ENCODE data around the gene SLAMF9. TPM values are rescaled to one million over a fixed set of nuclear protein-coding genes. Genes with fewer than 3 reads are reported as not detected.

The SLAMF9 gene
- polyA plus RNA-seq (2013, experiment 1 of 4) = not detected
- not detected for polyA plus RNA-seq (2013, experiment 2 of 4)
- not detected for polyA plus RNA-seq (2013, experiment 3 of 4)
- polyA plus RNA-seq (2013, experiment 4 of 4) = not detected

DNA sequence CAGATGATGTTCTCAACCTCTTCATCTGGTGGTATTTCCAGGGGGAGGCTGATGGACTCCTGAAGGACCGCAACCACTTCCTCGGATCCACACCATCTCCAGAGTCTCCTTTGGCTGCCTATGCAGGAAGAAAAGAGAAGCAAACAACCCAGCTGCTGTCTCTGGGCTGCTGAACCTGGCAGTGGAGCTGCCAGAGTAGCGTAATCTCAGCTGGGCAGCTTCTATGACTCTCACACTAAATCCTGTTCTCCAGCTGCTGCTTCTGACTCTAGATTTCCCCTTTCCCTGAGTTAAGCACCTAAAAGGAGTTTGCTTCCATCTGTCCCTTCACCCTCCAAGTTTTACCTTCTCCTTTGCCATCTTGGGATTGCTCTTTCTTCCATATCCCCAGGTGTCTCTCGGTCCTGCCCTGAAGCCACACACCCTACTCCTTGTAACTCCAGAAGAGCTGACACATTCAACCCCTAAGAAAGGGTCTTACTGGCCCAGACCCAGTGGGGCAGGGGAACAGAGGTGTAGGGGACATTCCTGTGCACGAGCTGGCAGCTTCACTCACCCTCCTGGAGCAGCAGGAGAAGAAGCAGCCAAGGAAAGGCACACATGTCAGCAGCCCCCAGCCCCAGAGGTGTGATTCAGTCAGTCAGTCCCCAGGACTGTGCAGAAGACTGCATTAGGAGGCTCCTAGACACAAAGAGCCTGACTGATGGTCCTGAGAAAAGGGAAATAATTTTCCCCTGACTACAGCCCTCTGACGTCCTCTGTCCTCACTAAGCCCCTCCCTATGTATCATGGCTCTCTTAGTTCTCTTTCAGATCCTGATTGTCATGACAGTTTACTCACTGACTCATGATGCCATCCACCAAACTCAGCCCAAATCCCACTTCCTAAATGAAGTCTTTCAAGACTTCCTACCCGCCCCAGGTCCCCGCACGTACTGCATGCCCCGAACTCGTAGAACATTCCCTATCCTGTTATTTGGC is at the start of gene SLAMF9:
SLAMF9 (minus strand) TSS at position 702 of the 980 bp plus-strand sequence; CDS start at position 602, 100 bp downstream.
- Histone ChIP-seq H3K9me3 (ENCODE audit: control insufficient read depth, low read length) (no peaks in the 10 kb centered on the region), H3K27ac (ENCODE audit: insufficient read depth, low read depth, low read length, poor library complexity, severe bottlenecking) (no peak within 1 kb of the TSS), H3K36me3 (ENCODE audit: control insufficient read depth, insufficient read depth, low read length) (no peaks in the 10 kb centered on the region), H3K4me3 (ENCODE audit: insufficient read depth, low read depth, low read length) (no peak within 1 kb of the TSS), H3K4me1 (ENCODE audit: control insufficient read depth, insufficient read depth, low read length) (peaks cover 4% of the 10 kb centered on the region), H3K27me3 (ENCODE audit: control insufficient read depth, insufficient read depth, low read length, poor library complexity, severe bottlenecking) (no peaks in the 10 kb centered on the region)
- 87 to 90% methylated on average over 11 of the region's 11 CpGs for WGBS, 2 experiments

DNA sequence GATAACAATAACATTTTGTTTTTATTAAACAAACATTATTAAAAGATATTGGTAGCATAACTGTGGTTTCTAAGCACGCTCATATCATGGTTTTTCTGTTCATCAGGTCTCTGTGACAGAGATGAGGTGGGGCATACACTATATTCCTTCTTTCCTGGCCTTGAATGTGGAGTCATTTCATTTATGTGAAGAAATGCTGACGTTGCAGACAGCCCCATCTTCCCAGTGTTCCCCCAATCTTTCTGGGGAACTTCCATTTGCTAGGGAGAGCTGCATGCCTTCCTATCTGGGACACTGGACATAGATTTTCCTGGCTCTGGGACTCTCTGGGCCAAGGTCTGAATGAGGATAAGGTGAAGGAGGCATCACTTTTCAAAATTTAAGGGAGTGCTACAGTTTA is 47.4 kb upstream of the SLAMF9 start:
- Histone ChIP-seq H3K36me3 (ENCODE audit: control insufficient read depth, insufficient read depth, low read length) (no peaks in the 10 kb centered on the region), H3K9me3 (ENCODE audit: control insufficient read depth, low read length) (no peaks in the 10 kb centered on the region), H3K27me3 (ENCODE audit: control insufficient read depth, insufficient read depth, low read length, poor library complexity, severe bottlenecking) (no peaks in the 10 kb centered on the region), H3K27ac (ENCODE audit: insufficient read depth, low read depth, low read length, poor library complexity, severe bottlenecking) (no peak overlapping the region), H3K4me3 (ENCODE audit: insufficient read depth, low read depth, low read length) (no peak overlapping the region), H3K4me1 (ENCODE audit: control insufficient read depth, insufficient read depth, low read length) (no peaks in the 10 kb centered on the region)
- 65 to 82% methylated on average over 2 of the region's 2 CpGs for WGBS, 2 experiments

DNA sequence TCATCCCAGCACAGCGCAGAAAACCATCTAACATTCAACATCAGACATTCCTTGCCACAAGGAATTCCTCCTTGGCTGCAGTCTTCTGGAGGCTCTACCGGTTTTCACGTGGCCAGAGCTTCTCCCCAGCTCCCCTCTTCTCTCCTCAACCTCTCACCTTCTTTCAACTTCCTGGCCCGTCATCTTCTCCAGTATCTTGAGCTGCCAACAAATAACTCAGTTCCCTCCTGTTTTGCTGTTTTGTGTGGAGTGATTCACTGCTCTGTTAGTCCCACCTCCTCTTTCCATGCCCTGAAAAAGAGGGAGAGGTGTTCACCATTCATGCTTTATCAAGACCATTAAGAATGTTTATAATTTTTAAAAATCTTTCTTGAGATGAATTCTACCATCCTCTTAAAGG is 45.2 kb upstream of the SLAMF9 start:
- Histone ChIP-seq H3K4me3 (ENCODE audit: insufficient read depth, low read depth, low read length) (no peak overlapping the region), H3K27me3 (ENCODE audit: control insufficient read depth, insufficient read depth, low read length, poor library complexity, severe bottlenecking) (no peaks in the 10 kb centered on the region), H3K4me1 (ENCODE audit: control insufficient read depth, insufficient read depth, low read length) (no peaks in the 10 kb centered on the region), H3K9me3 (ENCODE audit: control insufficient read depth, low read length) (no peaks in the 10 kb centered on the region), H3K27ac (ENCODE audit: insufficient read depth, low read depth, low read length, poor library complexity, severe bottlenecking) (no peak overlapping the region), H3K36me3 (ENCODE audit: control insufficient read depth, insufficient read depth, low read length) (no peaks in the 10 kb centered on the region)
- WGBS, 2 experiments = 79 to 88% methylated on average over 3 to 4 of the region's 4 CpGs

DNA sequence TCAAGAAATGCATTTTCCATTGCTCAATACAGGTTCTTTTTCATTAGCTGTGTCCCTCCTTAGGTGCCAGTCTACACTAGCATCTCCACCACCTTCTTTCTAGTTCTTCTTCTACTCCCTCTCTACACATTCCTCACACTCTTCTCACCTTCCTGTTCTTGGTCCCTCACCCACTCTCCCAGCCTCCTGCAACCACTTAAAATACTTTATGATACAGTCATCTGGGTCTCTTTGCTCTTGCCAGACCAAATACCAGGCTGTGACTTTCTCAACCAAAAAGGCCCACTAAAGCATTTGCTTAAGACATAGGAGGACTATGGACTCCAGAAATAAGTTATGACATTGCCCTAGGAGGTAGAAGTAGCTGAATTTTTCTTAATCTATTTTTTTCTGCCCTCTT is 42.6 kb upstream of the SLAMF9 start:
- H3K4me3 ChIP-seq (ENCODE audit: insufficient read depth, low read depth, low read length) = no peak overlapping the region

DNA sequence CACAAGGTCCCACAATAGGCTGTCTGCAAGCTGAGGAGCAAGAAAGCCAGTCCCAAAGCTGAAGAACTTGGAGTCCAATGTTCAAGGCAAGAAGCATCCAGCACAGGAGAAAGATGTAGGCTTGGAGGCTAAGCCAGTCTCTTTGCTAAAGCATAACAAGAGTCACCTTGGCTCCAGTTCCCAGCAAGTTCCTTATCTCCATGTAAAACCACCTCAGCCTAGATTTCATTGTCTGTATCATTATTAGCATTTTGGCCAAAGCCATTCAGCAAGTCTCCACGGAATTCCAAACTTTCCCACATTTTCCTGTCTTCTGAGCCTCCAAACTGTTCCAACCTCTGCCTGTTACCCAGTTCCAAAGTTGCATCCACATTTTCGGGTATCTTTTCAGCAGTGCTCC is 40.9 kb upstream of the SLAMF9 start:
- H3K36me3 ChIP-seq (ENCODE audit: control insufficient read depth, insufficient read depth, low read length) = no peaks in the 10 kb centered on the region
- no peak overlapping the region for H3K27ac ChIP-seq (ENCODE audit: insufficient read depth, low read depth, low read length, poor library complexity, severe bottlenecking)
- WGBS, 2 experiments = 88 to 89% methylated on average over 2 of the region's 2 CpGs
- H3K4me3 ChIP-seq (ENCODE audit: insufficient read depth, low read depth, low read length) = no peak overlapping the region
- H3K4me1 ChIP-seq (ENCODE audit: control insufficient read depth, insufficient read depth, low read length) = no peaks in the 10 kb centered on the region
- H3K27me3 ChIP-seq (ENCODE audit: control insufficient read depth, insufficient read depth, low read length, poor library complexity, severe bottlenecking) = no peaks in the 10 kb centered on the region
- H3K9me3 ChIP-seq (ENCODE audit: control insufficient read depth, low read length) = no peaks in the 10 kb centered on the region

More for the DNA sequence above, 42.6 kb upstream of the SLAMF9 start:
- H3K27ac ChIP-seq (ENCODE audit: insufficient read depth, low read depth, low read length, poor library complexity, severe bottlenecking) = no peak overlapping the region
- no peaks in the 10 kb centered on the region for H3K4me1 ChIP-seq (ENCODE audit: control insufficient read depth, insufficient read depth, low read length)
- H3K36me3 ChIP-seq (ENCODE audit: control insufficient read depth, insufficient read depth, low read length) = no peaks in the 10 kb centered on the region
- no peaks in the 10 kb centered on the region for H3K27me3 ChIP-seq (ENCODE audit: control insufficient read depth, insufficient read depth, low read length, poor library complexity, severe bottlenecking)
- H3K9me3 ChIP-seq (ENCODE audit: control insufficient read depth, low read length) = no peaks in the 10 kb centered on the region

DNA sequence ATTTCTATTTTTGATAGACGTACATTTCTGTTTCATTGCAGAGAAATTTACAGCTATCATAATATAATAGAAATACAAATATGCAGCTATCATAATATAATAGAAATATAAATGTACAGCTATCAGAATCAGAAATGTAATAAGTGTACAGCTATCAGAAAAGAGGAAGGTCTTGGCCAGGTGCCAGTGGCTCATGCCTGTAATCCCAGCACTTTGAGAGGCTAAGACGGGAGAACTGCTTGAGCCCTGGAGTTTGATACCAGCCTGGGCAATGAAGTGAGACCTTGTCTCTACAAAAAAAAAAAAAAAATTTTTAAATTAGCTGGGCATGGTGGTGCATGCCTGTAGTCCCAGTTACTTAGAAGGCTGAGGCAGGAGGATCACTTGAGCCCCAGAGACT is 39.9 kb upstream of the SLAMF9 start:
- Histone ChIP-seq H3K27me3 (ENCODE audit: control insufficient read depth, insufficient read depth, low read length, poor library complexity, severe bottlenecking) (no peaks in the 10 kb centered on the region), H3K4me3 (ENCODE audit: insufficient read depth, low read depth, low read length) (no peak overlapping the region), H3K9me3 (ENCODE audit: control insufficient read depth, low read length) (no peaks in the 10 kb centered on the region), H3K36me3 (ENCODE audit: control insufficient read depth, insufficient read depth, low read length) (no peaks in the 10 kb centered on the region), H3K4me1 (ENCODE audit: control insufficient read depth, insufficient read depth, low read length) (no peaks in the 10 kb centered on the region), H3K27ac (ENCODE audit: insufficient read depth, low read depth, low read length, poor library complexity, severe bottlenecking) (no peak overlapping the region)
- WGBS, 2 experiments = 79 to 85% methylated on average over 1 of the region's 2 CpGs

DNA sequence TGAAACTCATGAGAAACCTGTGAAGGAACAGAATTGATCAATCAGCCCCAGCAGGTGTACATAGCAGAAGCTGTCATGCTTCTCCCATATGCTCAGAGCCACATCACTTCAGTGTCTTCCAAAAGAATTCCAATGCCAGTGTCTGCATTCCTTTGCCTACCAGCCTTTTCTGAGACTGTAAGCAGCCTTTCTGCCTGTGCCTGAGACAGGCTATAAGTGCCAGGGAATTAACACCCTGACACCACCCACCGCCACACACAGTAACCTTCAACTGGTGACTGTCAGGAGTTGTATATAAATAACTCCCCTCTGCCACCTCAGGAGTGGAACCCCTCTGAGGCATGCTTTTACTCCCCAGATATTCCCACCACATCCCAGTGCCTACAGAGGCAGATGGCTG is 38.1 kb upstream of the SLAMF9 start:
- Histone ChIP-seq H3K27ac (ENCODE audit: insufficient read depth, low read depth, low read length, poor library complexity, severe bottlenecking) (no peak overlapping the region), H3K4me1 (ENCODE audit: control insufficient read depth, insufficient read depth, low read length) (no peaks in the 10 kb centered on the region), H3K27me3 (ENCODE audit: control insufficient read depth, insufficient read depth, low read length, poor library complexity, severe bottlenecking) (no peaks in the 10 kb centered on the region), H3K4me3 (ENCODE audit: insufficient read depth, low read depth, low read length) (no peak overlapping the region), H3K9me3 (ENCODE audit: control insufficient read depth, low read length) (no peaks in the 10 kb centered on the region), H3K36me3 (ENCODE audit: control insufficient read depth, insufficient read depth, low read length) (no peaks in the 10 kb centered on the region)
- 60 to 71% methylated on average over 1 of the region's 1 CpG for WGBS, 2 experiments

DNA sequence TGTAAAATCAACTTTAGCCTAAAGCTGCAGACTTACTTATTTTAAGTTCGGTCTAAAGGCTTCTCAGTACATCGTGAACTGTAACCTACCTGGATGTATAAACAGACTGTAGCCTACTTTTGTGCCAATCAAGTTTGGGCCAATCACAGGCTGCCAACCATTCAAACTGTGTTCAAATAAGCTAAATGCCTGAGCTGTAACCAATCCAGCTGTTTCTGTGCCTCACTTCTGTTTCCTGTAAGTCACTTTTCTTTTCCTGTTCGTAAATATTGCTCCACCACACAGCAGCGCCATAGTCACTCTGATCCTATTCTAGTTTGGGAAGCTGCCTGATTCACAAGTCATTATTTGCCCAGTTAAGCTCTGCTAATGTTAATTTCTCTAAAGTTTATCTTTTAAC is 37.5 kb upstream of the SLAMF9 start:
- 90 to 95% methylated on average over 4 of the region's 4 CpGs for WGBS, 2 experiments
- no peaks in the 10 kb centered on the region for H3K9me3 ChIP-seq (ENCODE audit: control insufficient read depth, low read length)
- H3K27ac ChIP-seq (ENCODE audit: insufficient read depth, low read depth, low read length, poor library complexity, severe bottlenecking) = no peak overlapping the region
- no peak overlapping the region for H3K4me3 ChIP-seq (ENCODE audit: insufficient read depth, low read depth, low read length)
- no peaks in the 10 kb centered on the region for H3K4me1 ChIP-seq (ENCODE audit: control insufficient read depth, insufficient read depth, low read length)
- no peaks in the 10 kb centered on the region for H3K36me3 ChIP-seq (ENCODE audit: control insufficient read depth, insufficient read depth, low read length)
- no peaks in the 10 kb centered on the region for H3K27me3 ChIP-seq (ENCODE audit: control insufficient read depth, insufficient read depth, low read length, poor library complexity, severe bottlenecking)

DNA sequence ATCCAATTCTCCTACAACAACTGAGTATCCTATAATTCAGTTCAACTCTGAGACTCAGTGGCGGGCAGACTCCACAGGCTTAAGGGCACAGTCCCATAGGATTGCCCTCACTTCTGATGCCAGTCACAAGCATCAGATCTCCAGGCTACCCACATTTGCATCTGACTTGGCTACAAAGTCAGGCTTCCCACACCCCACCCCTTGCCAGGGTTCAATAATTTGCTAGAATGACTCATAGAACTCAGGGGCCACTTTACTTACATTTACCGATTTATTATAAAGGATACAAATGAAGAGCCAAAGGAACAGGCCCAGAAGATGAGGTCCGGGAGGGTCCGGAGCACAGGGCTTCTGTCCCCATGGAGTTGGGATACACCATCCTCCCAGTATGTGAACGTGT is 36.0 kb upstream of the SLAMF9 start:
- no peak overlapping the region for H3K27ac ChIP-seq (ENCODE audit: insufficient read depth, low read depth, low read length, poor library complexity, severe bottlenecking)
- WGBS, 2 experiments = 89 to 93% methylated on average over 5 of the region's 5 CpGs
- no peaks in the 10 kb centered on the region for H3K36me3 ChIP-seq (ENCODE audit: control insufficient read depth, insufficient read depth, low read length)
- H3K4me1 ChIP-seq (ENCODE audit: control insufficient read depth, insufficient read depth, low read length) = no peaks in the 10 kb centered on the region
- H3K27me3 ChIP-seq (ENCODE audit: control insufficient read depth, insufficient read depth, low read length, poor library complexity, severe bottlenecking) = no peaks in the 10 kb centered on the region
- no peaks in the 10 kb centered on the region for H3K9me3 ChIP-seq (ENCODE audit: control insufficient read depth, low read length)
- no peak overlapping the region for H3K4me3 ChIP-seq (ENCODE audit: insufficient read depth, low read depth, low read length)

DNA sequence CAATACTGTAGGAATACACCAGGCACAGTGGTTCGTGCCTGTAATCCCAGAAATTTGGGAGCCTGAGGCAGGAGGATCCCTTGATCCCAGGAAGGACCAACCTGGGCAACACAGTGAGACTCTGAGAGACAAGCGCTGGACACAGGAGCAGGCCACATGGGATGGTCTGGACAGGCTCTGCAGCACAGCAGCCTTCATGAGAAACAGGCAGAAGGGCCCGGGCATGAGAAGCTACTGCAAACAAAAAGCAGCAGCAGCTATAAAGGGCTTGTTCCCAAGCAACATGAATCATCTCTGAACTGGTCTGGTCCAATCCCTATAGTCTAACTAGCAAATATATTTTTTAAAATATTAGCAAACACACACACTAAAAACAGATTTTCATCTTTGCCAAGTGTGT is 35.5 kb upstream of the SLAMF9 start:
- H3K27ac ChIP-seq (ENCODE audit: insufficient read depth, low read depth, low read length, poor library complexity, severe bottlenecking) = no peak overlapping the region
- no peak overlapping the region for H3K4me3 ChIP-seq (ENCODE audit: insufficient read depth, low read depth, low read length)
- no peaks in the 10 kb centered on the region for H3K36me3 ChIP-seq (ENCODE audit: control insufficient read depth, insufficient read depth, low read length)
- no peaks in the 10 kb centered on the region for H3K27me3 ChIP-seq (ENCODE audit: control insufficient read depth, insufficient read depth, low read length, poor library complexity, severe bottlenecking)
- no peaks in the 10 kb centered on the region for H3K9me3 ChIP-seq (ENCODE audit: control insufficient read depth, low read length)
- no peaks in the 10 kb centered on the region for H3K4me1 ChIP-seq (ENCODE audit: control insufficient read depth, insufficient read depth, low read length)
- 73 to 75% methylated on average over 3 of the region's 3 CpGs for WGBS, 2 experiments
